Ureter (tissue), 1 donor: ENCODE results near the gene COG1. TPM values are rescaled to one million over a fixed set of nuclear protein-coding genes. Genes with fewer than 3 reads are reported as not detected.

Source experiments
- DNase-seq: peaks from one replicate; pipeline ENCODE4 v3.0.0-alpha.2; 2020; ENCODE audit warnings: low spot score
- total RNA-seq: library from RNA; stranded (reverse); gene quantifications from one replicate; pipeline ENCODE4 v1.2.4, GENCODE V29; 2023
- donor health status: DM: yes; HTN: yes; CAD: no.

COG1 gene
- total RNA-seq, 1 donor from 2014 or later, result 47.1 TPM

- DNase-seq, result no peak
Measured at GRCh38 chr17:73168667-73169066, 24.2 kb upstream of the COG1 start.

GRCh38 chr17:73170324-73170723 lies 22.5 kb upstream of the COG1 start:
- DNase-seq, result no peak

GRCh38 chr17:73172252-73172651 lies 20.6 kb upstream of the COG1 start:
- DNase-seq, result no peak

- no peak for DNase-seq
Measured at GRCh38 chr17:73174126-73174525, 18.7 kb upstream of the COG1 start.

GRCh38 chr17:73175962-73176565 lies 16.8 kb upstream of the COG1 start:
- no peak for DNase-seq

GRCh38 chr17:73179387-73179786 lies 13.5 kb upstream of the COG1 start:
- no peak for DNase-seq

GRCh38 chr17:73179878-73180277 lies 13.0 kb upstream of the COG1 start:
- no peak for DNase-seq

GRCh38 chr17:73182616-73183310 lies 10.1 kb upstream of the COG1 start:
- no peak for DNase-seq

GRCh38 chr17:73184136-73184993 lies 8.5 kb upstream of the COG1 start:
- no peak for DNase-seq

GRCh38 chr17:73186283-73187050 lies 6.4 kb upstream of the COG1 start:
- DNase-seq, result no peak

GRCh38 chr17:73187203-73187769 lies 5.6 kb upstream of the COG1 start:
- no peak for DNase-seq

GRCh38 chr17:73188011-73188410 lies 4.8 kb upstream of the COG1 start:
- DNase-seq, result no peak

GRCh38 chr17:73189417-73190099 lies 3.3 kb upstream of the COG1 start:
- no peak for DNase-seq

- DNase-seq, result peak; percentile 71
Measured at GRCh38 chr17:73191443-73192205, 1.2 kb upstream of the COG1 start.

GRCh38 chr17:73192206-73192893 lies 505 bp upstream of the COG1 start:
- no peak for DNase-seq

- no peak for DNase-seq
Measured at GRCh38 chr17:73194514-73195222, 1.8 kb downstream of the COG1 start.

- no peak for DNase-seq
Measured at GRCh38 chr17:73196500-73196899, 3.6 kb downstream of the COG1 start.

GRCh38 chr17:73197161-73197560 lies 4.3 kb downstream of the COG1 start:
- no peak for DNase-seq
